ENCODE results near the gene SSTR4. TPM values are rescaled to one million over a fixed set of nuclear protein-coding genes. Genes with fewer than 3 reads are reported as not detected.

Gene SSTR4
- total RNA-seq, 1 experiment from 2014 or later, result not detected

- Mint-ChIP-seq H3K4me1 (peaks cover 12% of the 10 kb centered on the region), H3K27ac (no peak overlapping the region), H3K4me3 (no peak overlapping the region), H3K27me3 (ENCODE audit: low read depth) (no peaks in the 10 kb centered on the region; the same call in 1 of the 2 replicates), H3K36me3 (no peaks in the 10 kb centered on the region), H3K9me3 (no peaks in the 10 kb centered on the region)
- CTCF ChIA-PET, result no interaction called here
- TF ChIP-seq ARID4B (CRISPR knock-in tag; IDR thresholded peaks at IDR 0.05; ENCODE audit: borderline replicate concordance) (no peak), ZNF512 (CRISPR knock-in tag; IDR thresholded peaks at IDR 0.05; ENCODE audit: borderline replicate concordance) (no peak), GTF2I (CRISPR knock-in tag; conservative IDR thresholded peaks at IDR 0.05) (no peak), EMX1 (CRISPR knock-in tag; IDR thresholded peaks at IDR 0.05) (no peak), MLX (CRISPR knock-in tag; IDR thresholded peaks at IDR 0.05) (no peak), MYBL2 (CRISPR knock-in tag; IDR thresholded peaks at IDR 0.05) (no peak), GABPB1 (CRISPR knock-in tag; IDR thresholded peaks at IDR 0.05) (no peak), ZNF317 (CRISPR knock-in tag; IDR thresholded peaks at IDR 0.05; ENCODE audit: borderline replicate concordance, low read depth) (no peak), MXD4 (CRISPR knock-in tag; IDR thresholded peaks at IDR 0.05; ENCODE audit: borderline replicate concordance) (no peak), ZBTB43 (CRISPR knock-in tag; IDR thresholded peaks at IDR 0.05) (no peak), NFYB (CRISPR knock-in tag; conservative IDR thresholded peaks at IDR 0.05; ENCODE audit: low read depth) (no peak), RELA (CRISPR knock-in tag; IDR thresholded peaks at IDR 0.05; ENCODE audit: borderline replicate concordance) (no peak), ZNF425 (CRISPR knock-in tag; conservative IDR thresholded peaks at IDR 0.05) (no peak), NR1H2 (CRISPR knock-in tag; IDR thresholded peaks at IDR 0.05) (no peak), OVOL2 (CRISPR knock-in tag; IDR thresholded peaks at IDR 0.05; ENCODE audit: borderline replicate concordance) (no peak), E2F5 (CRISPR knock-in tag; IDR thresholded peaks at IDR 0.05) (no peak), PREB (CRISPR knock-in tag; IDR thresholded peaks at IDR 0.05; ENCODE audit: borderline replicate concordance) (no peak), ZNF396 (CRISPR knock-in tag; IDR thresholded peaks at IDR 0.05; ENCODE audit: borderline replicate concordance) (no peak), TEAD4 (CRISPR knock-in tag; IDR thresholded peaks at IDR 0.05) (no peak)
- ATAC-seq (no peak), DNase-seq (ENCODE audit: low spot score) (no peak)
- POLR2A ChIA-PET, result no interaction called here
Measured at GRCh38 chr20:23005776-23006175, 29.3 kb upstream of the SSTR4 start.

All from WTC11 (cell line).